ENCODE results near the gene SIAH2.

Gene SIAH2

DNA sequence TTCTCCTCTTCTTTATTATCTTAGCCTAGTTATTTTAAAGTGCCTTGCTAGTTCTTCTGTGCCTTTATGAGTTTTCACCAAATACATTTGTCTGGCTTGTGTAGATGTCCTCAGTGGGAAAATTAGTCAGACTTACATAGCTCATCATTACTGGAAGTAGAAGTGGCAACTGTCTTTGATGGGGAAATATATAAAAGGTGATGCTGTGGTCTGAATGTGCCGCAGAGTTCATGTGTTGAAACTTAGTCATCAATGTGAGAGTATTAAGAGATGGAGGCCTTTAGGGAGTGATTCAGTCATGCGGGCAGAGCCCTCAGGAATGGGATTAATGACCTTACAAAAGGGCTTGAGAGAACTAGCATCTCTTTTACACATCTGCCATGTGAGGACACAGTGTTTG lies 52.9 kb downstream of the SIAH2 start:
- TF ChIP-seq, protein P1, sequence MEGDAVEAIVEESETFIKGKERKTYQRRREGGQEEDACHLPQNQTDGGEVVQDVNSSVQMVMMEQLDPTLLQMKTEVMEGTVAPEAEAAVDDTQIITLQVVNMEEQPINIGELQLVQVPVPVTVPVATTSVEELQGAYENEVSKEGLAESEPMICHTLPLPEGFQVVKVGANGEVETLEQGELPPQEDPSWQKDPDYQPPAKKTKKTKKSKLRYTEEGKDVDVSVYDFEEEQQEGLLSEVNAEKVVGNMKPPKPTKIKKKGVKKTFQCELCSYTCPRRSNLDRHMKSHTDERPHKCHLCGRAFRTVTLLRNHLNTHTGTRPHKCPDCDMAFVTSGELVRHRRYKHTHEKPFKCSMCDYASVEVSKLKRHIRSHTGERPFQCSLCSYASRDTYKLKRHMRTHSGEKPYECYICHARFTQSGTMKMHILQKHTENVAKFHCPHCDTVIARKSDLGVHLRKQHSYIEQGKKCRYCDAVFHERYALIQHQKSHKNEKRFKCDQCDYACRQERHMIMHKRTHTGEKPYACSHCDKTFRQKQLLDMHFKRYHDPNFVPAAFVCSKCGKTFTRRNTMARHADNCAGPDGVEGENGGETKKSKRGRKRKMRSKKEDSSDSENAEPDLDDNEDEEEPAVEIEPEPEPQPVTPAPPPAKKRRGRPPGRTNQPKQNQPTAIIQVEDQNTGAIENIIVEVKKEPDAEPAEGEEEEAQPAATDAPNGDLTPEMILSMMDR (conservative IDR thresholded peaks at IDR 0.05; ENCODE audit: low read depth, low read length) = no peak
- DNase-seq (ENCODE audit: low read depth) = no peak
- no peak overlapping the region for H3K4me3 ChIP-seq (ENCODE audit: low read depth, low read length)

DNA sequence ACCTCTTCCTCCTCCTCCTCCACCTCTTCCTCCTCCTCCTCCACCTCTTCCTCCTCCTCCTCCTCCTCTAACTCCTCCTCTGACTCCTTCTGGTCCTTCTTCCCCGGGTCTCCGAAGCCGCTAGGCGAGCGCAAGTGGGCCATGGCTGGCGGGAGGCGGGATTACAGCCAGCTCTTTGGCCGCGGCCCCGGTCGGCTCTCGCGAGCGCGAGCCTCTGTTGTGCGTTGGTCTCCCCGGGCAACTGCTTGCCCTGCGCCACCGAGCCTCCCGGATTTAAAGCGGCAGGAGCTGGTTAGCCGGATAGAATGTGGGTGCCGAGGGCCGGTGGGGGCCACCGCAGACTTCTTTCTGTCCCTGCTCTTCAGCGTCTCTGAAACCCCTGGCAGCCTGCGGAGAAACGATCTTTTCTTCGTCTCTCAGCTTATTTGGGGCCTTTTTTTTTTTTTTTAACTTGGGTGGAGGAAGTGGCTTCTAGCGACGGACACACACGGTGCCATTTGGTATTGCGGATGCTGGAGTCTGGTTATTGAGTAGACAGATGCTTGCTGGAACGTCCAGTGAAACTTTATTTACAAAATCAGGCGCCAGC lies 59.1 kb downstream of the SIAH2 start, which contains the start of gene ERICH6:
Gene ERICH6, minus strand, starts transcription at position 165 of the 589 bp plus-strand sequence. Its CDS starts 22 bp downstream, at position 143.
- peak; percentile 92 for DNase-seq (ENCODE audit: low read depth)

DNA sequence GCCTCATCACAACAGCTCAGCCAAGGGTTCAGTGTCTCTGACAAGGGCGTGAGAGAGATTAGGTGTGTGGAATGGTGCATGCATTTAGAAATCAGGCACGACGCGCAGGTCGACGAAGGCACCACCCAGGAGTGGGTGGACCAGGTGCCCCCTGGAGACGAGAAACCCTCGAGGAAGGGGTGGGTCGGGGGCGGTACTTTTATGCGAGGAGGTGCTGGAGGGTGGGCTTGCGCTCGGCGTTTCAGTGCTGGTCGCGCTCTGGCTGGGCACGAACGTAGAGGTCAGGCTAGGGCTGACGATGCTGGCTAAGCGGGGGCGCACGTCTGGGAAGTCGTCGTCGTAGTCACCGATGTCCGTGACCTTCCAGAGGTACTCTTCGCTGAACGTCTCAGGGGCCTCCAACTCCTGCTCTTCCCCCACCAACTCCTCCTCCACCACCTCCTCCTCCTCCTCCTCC lies 59.6 kb downstream of the SIAH2 start:
- peak overlapping the region; percentile 81 for H3K4me3 ChIP-seq (ENCODE audit: low read depth, low read length)
- TF ChIP-seq, protein P1 (conservative IDR thresholded peaks at IDR 0.05; ENCODE audit: low read depth, low read length) = no peak
- peak; percentile 26 for DNase-seq (ENCODE audit: low read depth)

More for the DNA sequence above, 59.1 kb downstream of the SIAH2 start, which contains the start of gene ERICH6:
- TF ChIP-seq, protein P1 (conservative IDR thresholded peaks at IDR 0.05; ENCODE audit: low read depth, low read length) = peak; percentile 36
- peak within 1 kb of the TSS; percentile 81 for H3K4me3 ChIP-seq (ENCODE audit: low read depth, low read length)

DNA sequence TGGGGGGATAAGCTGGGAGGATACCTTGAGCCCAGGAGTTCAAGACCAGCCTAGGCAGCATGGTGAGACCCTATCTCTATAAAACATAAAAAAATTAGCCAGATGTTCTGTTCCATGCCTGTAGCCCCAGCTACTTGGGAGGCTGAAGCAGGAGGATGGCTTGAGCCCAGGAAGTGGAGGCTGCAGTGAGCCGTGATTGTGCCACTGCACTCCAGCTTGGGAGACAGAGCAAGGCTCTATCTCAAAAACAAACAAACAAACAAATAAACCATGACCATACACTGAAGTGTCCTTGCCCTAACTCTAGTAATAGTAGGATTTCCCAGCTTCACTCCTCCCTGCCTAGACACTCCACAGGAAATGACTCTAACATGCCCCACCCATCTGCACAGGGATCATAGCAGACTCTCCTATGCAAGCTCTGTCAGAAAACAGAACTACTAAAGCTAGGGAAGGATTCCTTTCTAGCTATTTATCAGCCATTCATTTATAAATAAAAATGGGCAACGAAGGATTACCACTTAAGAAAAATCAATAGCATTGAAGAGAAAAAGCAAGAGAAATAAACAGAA lies 63.8 kb downstream of the SIAH2 start:
- TF ChIP-seq, protein P1 (conservative IDR thresholded peaks at IDR 0.05; ENCODE audit: low read depth, low read length) = no peak
- H3K4me3 ChIP-seq (ENCODE audit: low read depth, low read length) = no peak overlapping the region
- DNase-seq (ENCODE audit: low read depth) = peak; percentile 66

DNA sequence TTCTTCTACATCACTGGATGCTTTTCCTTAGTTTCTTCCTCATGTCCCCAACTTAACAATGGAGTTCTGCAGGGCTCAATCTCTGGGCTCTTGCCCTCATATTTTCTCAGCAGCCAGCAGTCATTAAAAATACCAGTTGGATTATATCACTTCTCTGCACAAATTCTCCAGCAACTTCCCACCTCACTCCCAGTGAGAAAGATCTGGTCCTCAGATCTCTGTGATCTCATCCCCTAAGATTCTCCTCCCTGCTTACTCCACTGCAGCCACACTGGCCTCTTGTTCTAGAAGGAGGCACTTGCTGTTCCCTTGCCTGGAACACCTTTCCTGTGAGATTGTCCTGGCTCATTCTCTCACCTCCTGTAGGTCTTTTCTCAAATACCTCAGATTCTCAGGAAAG lies 65.3 kb downstream of the SIAH2 start:
- peak; percentile 9 for DNase-seq (ENCODE audit: low read depth)
- TF ChIP-seq, protein P1 (conservative IDR thresholded peaks at IDR 0.05; ENCODE audit: low read depth, low read length) = no peak
- no peak overlapping the region for H3K4me3 ChIP-seq (ENCODE audit: low read depth, low read length)

- TF ChIP-seq, protein P1 (conservative IDR thresholded peaks at IDR 0.05; ENCODE audit: low read depth, low read length) = no peak
Measured at GRCh38 chr3:150691414-150692040, 71.4 kb downstream of the SIAH2 start.

More at GRCh38 chr3:150691414-150692040, 71.4 kb downstream of the SIAH2 start:
- DNase-seq (ENCODE audit: low read depth) = no peak
- no peak overlapping the region for H3K4me3 ChIP-seq (ENCODE audit: low read depth, low read length)
